GM19468 (cell line): ENCODE results near the gene LUC7L3.
"Not testable (repeated sequence)": the region's sequence is repeated elsewhere in the genome, so short reads cannot be mapped to it uniquely, and the experiment has no call there.

Experiments used
- ATAC-seq: cut with Tn5 transposase; IDR thresholded peaks from one replicate; pipeline ENCODE4 v1.9.1; 2021; ENCODE audit warnings: mild to moderate bottlenecking, moderate library complexity, moderate number of reproducible peaks; ENCODE audit not compliant: unreplicated experiment; ENCODE audit errors: extremely low read depth

The LUC7L3 gene, protein sequence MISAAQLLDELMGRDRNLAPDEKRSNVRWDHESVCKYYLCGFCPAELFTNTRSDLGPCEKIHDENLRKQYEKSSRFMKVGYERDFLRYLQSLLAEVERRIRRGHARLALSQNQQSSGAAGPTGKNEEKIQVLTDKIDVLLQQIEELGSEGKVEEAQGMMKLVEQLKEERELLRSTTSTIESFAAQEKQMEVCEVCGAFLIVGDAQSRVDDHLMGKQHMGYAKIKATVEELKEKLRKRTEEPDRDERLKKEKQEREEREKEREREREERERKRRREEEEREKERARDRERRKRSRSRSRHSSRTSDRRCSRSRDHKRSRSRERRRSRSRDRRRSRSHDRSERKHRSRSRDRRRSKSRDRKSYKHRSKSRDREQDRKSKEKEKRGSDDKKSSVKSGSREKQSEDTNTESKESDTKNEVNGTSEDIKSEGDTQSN

DNA sequence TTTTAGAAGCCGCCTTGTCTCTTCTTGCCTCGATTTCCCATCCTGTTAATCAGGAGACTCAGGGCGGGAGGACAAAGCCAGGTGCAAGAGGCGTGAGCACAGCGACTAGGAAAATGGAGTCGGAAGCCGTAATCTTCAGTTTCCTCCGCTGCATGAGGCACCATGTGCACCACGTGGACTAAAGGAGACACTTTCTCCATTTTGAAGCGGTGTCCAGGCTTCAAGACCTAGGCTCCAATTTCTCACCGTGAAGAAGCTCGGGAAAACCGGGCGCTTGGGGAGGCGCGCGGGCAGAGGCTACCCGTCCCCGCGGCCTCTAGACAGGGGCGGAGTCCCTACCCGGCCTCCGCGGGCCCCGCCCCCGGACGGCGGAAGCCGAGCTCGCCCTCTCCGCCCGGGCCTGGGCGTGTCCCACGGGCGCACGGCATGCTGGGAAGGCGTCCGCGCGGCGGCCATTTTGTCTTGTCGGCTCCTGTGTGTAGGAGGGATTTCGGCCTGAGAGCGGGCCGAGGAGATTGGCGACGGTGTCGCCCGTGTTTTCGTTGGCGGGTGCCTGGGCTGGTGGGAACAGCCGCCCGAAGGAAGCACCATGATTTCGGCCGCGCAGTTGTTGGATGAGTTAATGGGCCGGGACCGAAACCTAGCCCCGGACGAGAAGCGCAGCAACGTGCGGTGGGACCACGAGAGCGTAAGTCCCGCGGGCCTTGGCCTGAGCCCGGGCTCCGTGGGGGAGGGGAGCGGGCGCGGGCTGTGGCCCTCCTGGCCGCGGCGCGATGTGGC is at the start of gene LUC7L3:
Gene LUC7L3, plus strand, starts transcription at position 460 of the 780 bp plus-strand sequence. Its CDS starts 130 bp downstream, at position 590.
- ATAC-seq: peak; percentile 77

DNA sequence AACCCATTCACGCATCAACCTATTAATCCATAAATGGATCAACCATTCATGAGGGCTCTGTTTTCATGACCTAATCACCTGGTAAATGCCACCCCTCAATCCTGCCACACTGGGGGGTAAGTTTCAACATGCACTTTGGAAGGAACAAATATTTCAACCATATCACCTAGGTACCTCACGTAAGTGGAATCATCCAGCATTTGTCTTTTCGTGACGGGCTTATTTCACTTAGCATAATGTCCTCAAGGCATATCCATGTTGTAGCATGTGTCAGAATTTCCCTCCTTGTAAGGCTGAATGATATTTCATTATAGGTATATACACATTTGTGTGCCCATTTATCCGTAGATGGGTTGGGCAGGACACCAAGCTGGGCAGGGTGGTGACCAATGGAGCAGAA is 47.3 kb upstream of the LUC7L3 start:
- ATAC-seq: no peak

DNA sequence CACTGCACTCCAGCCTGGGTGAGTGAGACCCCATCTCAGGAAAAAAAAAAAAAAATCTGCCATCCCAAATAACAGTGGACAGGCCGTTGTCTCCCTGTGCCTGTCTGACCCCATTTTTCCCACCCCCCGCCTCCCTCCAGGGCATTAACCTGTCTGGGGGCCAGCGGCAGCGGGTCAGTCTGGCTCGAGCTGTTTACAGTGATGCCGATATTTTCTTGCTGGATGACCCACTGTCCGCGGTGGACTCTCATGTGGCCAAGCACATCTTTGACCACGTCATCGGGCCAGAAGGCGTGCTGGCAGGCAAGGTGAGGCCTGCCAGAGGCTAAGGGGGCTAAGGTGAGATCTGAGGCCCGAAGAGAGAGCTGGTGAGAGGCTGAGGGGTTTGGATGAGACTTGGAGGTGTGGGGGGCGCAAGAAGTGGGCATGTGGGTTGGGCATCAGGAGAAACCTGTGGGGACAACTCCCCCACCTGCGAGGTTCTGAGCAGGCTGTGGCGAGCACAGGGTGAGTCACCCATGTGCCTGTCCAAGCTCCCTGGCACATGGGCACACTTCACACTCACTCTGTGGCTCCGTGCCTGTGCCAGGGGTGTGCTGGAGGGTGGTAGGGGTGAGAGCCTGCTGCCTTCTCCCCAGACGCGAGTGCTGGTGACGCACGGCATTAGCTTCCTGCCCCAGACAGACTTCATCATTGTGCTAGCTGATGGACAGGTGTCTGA is 46.4 kb upstream of the LUC7L3 start:
- ATAC-seq: no peak

DNA sequence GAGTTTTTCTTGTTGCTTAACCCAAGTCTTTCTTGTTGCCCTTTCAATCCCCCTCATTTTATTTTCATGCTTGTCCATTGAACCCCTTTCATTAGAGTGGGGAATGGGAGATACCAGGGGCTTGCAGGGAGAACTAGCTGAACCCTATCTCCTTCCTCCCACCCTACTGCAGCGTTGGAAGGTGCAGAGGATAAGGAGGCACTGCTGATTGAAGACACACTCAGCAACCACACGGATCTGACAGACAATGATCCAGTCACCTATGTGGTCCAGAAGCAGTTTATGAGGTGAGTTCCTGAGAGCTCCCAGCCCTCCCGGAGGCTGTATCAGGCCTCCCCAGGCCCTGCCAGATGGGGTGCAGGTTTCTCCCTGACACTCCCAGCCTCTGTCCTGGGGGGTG is 44.2 kb upstream of the LUC7L3 start:
- no peak for ATAC-seq

DNA sequence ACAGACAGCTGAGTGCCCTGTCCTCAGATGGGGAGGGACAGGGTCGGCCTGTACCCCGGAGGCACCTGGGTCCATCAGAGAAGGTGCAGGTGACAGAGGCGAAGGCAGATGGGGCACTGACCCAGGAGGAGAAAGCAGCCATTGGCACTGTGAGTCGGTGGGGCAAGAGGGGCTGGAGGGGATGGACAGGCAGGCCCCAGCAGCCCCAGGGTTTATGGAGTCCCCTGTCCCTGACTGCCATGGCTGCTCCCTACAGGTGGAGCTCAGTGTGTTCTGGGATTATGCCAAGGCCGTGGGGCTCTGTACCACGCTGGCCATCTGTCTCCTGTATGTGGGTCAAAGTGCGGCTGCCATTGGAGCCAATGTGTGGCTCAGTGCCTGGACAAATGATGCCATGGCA is 43.8 kb upstream of the LUC7L3 start:
- ATAC-seq: no peak

DNA sequence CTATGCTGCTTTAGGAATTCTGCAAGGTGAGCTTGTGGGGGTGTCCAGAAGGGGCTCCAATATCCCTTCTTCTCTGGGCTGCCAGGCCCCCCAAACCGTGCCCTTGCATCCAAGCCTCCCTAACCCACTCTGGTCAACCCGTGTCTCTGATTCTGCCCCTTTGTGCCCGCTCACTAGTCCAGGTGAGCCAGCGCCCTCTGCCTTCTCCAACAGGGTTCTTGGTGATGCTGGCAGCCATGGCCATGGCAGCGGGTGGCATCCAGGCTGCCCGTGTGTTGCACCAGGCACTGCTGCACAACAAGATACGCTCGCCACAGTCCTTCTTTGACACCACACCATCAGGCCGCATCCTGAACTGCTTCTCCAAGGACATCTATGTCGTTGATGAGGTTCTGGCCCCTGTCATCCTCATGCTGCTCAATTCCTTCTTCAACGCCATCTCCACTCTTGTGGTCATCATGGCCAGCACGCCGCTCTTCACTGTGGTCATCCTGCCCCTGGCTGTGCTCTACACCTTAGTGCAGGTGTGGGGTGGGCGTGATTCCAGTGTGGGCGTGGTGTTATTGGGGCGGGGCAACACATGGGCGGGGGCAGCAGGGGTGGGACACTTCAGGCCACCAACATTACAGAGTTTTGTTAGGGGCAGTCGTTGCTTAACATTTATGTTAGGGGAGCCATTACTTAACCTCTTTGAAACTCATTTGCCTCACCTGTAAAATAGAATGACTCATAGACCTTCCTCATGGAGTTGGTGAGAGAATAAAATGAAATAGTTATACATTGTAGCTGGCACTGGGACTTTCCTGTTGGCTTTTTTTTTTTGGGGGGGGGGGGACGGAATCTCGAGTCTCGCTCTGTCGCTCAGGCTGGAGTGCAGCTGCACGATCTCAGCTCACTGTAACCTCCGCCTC is 43.1 kb upstream of the LUC7L3 start:
- ATAC-seq: no peak

DNA sequence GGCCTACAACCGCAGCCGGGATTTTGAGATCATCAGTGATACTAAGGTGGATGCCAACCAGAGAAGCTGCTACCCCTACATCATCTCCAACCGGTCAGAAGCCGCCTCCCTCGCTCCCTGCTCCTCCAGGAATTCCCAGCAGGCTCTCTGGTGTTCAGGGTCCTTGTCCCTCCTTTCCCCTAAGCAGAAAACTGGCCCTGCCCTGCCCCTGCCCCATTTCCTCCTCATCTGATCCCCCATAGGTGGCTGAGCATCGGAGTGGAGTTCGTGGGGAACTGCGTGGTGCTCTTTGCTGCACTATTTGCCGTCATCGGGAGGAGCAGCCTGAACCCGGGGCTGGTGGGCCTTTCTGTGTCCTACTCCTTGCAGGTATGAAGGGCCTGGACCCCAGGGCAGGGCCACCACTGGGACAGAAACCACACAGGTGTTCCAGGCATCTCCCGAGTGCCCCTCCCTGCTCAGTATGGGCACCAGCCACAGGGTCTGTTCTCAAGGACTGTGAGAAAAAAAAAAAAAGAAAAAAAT is 41.5 kb upstream of the LUC7L3 start:
- ATAC-seq: no peak

DNA sequence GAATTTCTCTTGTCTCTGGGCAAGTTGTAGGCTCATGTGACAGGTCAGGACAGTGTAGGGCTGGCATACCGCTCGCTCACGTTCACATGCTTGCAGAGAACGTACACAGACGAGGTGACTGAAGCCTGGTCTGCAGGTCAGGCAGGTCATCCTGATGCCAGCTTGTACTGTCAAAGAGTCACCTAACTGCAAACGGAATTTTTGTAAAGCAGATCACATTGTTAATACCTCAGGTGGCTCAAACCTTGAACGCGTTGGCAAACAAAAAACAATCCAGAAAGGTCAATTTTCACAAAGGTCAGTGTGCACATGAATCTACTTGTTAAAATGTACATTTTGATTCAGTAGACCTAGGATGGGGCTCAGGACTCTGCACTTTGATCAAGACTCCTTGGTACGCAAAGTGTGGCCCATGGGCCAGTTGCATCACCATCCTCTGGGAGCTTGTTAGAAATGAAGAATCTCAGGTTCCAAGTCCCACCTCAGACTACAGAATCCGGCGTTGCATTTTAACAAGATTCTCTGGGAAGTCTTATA is 40.3 kb upstream of the LUC7L3 start:
- ATAC-seq: no peak

DNA sequence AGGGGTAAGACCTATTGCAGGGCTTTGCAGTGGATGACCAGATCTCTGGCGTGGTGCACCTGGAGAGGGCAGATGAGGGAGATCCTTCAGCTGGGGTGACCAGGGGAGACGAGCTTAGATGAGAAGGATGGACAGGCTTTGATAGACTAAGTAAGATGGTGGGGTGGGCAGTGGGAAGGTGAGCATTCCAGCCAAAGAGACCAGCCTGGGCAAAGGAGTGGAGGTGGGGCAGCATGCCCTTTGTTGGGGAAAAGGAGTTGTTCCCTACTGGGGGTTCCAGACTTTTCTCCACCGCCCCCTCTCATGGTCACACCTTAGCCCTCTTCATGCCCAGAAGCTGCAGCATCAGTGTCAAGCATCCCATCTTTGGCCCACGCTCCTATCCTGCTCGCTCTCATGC is 39.3 kb upstream of the LUC7L3 start:
- ATAC-seq: no peak

DNA sequence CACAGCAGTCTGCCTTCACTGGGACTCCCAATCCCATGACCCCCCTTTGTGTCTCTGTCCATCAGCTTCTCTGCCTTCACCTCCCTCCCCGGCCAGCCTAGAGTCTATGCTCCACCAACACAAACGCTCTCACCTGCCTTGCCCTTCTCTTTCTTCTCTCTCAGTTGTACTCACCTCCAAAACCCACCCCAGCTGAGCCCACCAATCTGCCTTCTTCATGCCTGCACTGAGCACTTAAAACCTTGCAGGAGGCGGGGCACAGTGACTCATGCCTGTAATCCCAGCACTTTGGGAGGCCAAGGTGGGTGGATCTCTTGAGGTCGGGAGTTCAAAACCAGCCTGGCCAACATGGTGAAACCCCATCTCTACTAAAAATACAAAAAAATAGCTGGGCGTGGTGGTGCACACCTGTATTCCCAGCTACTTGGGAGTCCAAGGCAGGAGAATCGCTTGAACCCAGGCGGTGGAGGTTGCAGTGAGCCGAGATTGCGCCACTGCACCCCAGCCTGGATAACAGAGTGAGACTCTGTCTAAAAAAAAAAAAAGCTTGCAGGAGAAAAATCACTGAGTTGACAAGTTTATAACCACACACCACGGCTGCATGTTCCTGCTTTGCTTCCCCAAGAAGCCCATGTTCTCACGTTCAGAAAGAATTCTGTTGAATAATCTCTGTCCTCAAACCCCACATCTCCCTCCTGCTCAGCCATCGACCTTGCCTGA is 38.7 kb upstream of the LUC7L3 start:
- ATAC-seq: not testable (repeated sequence)

DNA sequence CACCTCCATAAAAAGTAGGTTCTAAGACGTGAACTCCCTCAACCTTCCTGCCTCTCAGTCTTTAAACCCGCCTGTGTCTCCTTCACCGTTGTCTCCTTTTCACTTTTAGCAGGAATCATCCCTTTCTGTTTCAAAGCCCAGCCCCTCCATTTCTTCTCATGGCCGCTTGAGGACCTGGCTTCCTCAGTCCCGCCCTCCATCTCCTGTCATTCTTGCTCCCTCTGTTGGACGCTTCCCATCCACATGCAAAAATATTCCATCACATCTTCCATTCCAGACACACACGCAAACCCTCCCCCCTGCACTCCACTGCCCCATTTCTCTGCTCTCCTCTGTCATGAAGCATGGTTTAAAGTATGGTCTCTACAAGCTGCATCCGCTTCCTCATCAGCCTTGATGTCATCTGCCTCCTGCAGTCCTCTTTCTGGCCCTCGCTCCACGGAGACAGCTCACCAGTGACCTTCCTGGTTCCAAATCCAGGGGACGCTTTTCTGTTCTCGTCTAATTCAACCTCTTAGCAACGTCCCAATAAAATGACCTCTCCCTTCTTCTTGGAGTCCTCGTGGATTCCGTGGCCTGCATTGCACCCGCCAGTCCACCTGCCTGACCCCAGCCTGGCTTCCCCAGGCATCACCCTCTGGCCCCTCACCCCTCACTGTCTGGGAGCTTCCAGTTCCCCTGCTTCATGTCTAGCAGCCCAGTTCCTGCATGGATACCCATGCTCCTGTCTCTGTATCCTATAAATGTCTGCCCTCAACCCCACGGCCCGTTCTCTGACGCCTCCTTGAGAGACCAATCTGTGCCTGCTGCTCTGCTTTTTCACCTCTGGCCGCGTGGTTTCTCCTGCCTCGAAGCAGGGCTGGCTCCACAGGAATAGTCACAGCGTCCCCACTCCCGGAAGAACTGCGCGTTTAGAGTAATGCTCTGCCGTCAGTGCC is 37.9 kb upstream of the LUC7L3 start:
- no peak for ATAC-seq

DNA sequence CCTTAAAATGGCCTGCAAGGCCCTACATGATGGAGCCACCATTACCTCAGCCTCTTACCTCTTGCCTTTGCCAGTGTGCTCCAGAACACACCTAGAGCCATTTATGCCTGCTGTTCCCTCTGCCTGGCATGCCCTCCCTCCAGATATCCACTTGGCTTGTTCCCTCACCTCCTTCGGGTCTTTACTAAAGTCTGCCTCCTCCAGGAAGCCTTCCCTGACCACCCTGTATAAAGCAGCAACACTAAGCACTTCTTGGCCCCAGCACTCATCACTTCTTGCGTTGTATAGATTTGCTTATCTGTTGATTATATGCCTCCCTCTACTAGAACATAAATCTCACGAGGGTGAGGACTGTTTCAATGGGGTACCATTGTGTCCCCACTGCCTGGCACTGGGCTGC is 37.0 kb upstream of the LUC7L3 start:
- ATAC-seq: no peak

DNA sequence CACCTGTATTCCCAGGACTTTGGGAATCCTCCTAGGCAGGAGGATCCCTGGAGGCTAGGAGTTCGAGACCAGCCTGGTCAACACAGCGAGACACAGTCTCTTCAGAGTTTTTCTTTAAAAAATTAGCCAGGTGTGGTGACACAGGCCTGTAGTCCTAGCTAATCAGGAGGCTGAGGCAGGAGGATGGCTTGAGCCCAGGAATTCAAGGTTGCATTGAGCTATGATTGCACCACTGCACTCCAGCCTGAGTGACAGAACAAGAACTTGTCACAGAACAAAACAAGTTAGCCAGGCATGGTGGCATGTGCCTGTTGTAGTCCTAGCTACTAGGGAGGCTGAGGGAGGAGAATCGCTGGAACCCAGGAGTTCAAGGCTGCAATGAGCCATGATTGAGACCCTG is 36.5 kb upstream of the LUC7L3 start:
- ATAC-seq: no peak

DNA sequence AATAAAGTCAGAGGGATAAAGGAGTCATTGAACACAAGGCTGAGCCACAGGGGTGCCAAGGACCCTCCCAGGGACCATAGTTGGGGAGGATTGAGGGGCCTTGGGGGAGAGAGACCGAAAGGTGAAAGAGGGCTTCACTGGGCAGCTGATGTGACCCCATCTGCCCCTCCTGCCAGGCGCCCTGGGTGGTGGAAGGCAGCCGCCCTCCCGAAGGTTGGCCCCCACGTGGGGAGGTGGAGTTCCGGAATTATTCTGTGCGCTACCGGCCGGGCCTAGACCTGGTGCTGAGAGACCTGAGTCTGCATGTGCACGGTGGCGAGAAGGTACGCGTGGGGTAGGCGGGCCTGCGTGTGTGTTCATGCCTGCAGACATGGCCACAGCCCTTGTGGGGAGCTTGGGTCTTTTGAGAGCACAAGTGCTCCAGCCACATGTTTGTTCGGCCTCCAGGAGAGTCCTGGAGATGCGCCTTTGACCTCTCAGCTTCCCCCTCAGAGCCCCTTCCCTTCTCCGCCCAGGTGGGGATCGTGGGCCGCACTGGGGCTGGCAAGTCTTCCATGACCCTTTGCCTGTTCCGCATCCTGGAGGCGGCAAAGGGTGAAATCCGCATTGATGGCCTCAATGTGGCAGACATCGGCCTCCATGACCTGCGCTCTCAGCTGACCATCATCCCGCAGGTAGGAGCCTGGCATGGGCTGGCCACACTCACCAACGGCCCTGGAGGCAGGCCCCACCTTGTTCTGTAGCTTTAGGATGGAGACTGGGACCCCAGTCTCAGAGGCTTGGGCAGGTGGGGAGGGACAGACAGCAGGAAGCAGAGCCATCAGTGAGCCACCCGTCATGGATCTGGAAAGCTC is 35.7 kb upstream of the LUC7L3 start:
- no peak for ATAC-seq

DNA sequence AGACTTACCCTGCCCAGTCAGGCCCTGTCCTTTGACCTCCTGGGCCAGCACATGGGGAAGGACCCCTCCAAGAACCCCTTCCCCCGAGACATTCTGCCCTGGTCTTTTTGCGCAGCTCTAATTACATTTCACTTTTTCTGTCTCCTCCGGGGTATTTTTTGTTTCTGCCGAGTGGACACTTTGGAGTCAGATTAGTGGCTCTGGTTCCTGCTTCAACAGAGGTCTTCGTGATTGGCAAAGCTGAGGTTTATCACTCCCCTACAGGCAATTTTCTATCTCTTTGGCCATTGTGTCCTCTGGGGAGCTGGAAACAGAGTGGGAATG is 35.2 kb upstream of the LUC7L3 start:
- no peak for ATAC-seq

DNA sequence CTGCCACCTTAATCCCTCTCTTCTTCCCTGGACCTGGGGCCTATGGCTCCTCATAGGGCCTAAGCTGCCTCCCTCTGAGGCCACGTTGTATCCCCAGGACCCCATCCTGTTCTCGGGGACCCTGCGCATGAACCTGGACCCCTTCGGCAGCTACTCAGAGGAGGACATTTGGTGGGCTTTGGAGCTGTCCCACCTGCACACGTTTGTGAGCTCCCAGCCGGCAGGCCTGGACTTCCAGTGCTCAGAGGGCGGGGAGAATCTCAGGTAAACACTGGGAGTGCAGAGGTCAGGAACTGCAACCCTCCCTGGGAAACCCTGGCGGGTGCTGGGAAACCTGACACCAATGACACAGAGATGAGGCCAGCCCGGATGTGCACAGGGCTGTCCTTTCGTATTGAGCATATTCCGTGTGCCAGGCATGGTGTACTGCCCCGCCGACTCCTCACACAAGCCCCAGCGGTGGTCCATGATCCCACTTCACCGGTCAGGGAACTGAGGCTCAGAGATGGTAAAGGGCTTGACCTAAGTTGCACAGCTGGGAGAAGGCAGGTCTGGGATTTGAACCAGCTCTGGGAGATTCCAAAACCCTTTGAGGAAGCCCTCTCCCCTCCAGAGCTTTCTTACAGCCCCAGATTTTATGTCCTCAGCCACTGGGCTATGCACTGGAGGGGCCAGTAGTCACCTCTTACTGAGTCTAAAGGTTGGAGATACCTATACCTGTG is 34.6 kb upstream of the LUC7L3 start:
- ATAC-seq: no peak
